Peyer's patch (tissue), 4 donors: Measurements from ENCODE around the gene KHK.

Experiments used
- CTCF ChIP-seq, 6 experiments: fragments of 450-650 bp in 4 of 6; fragments of 200-600 bp in 2 of 6; sonication (generic) in 1 of 6; IDR thresholded peaks; one replicate each; pipeline ENCODE4 v1.5.1; 2017 to 2019; ENCODE audit warnings: antibody characterized with exemption in 6 of 6, mild to moderate bottlenecking in 3 of 6, moderate library complexity in 1 of 6
- POLR2A ChIP-seq, 2 donors: fragments of 450-650 bp; IDR thresholded peaks; one replicate each; pipeline ENCODE4 v1.5.1; 2017; ENCODE audit warnings: antibody characterized with exemption in 2 of 2, mild to moderate bottlenecking in 2 of 2, moderate library complexity in 2 of 2

- no peak for TF ChIP-seq CTCF (IDR thresholded peaks at IDR 0.05)
- TF ChIP-seq POLR2A (IDR thresholded peaks at IDR 0.05), result no peak
These were observed 10.2 kb upstream of the KHK start for GRCh38 chr2:27076323-27076722.
